Endothelial cell (in vitro differentiated cells): ENCODE data around the gene C1QL1. TPM values are rescaled to one million over a fixed set of nuclear protein-coding genes. Genes with fewer than 3 reads are reported as not detected.

Experiments
- DNase-seq: peaks from one replicate; pipeline ENCODE4 v3.0.0; 2021; ENCODE audit warnings: low spot score
- H3K27ac Mint-ChIP-seq: one replicate; pipeline ENCODE4 v1.8.0; 2021; ENCODE audit warnings: mixed read lengths, inconsistent platforms; ENCODE audit not compliant: unreplicated experiment
- H3K27me3 Mint-ChIP-seq: one replicate; pipeline ENCODE4 v1.8.0; 2021; ENCODE audit warnings: mild to moderate bottlenecking, moderate library complexity, mixed read lengths, inconsistent platforms; ENCODE audit not compliant: unreplicated experiment
- H3K36me3 Mint-ChIP-seq: one replicate; pipeline ENCODE4 v1.8.0; 2021; ENCODE audit warnings: mild to moderate bottlenecking, low read depth, mixed read lengths, inconsistent platforms; ENCODE audit not compliant: unreplicated experiment
- H3K4me1 Mint-ChIP-seq: one replicate; pipeline ENCODE4 v1.8.0; 2021; ENCODE audit warnings: mild to moderate bottlenecking, mixed read lengths, inconsistent platforms; ENCODE audit not compliant: unreplicated experiment
- H3K4me3 Mint-ChIP-seq: one replicate; pipeline ENCODE4 v1.8.0; 2021; ENCODE audit warnings: mild to moderate bottlenecking, mixed read lengths, inconsistent platforms; ENCODE audit not compliant: unreplicated experiment
- H3K9me3 Mint-ChIP-seq: one replicate; pipeline ENCODE4 v1.8.0; 2021; ENCODE audit warnings: mixed read lengths, inconsistent platforms; ENCODE audit not compliant: unreplicated experiment
- CTCF ChIP-seq: fragments of 200-600 bp; sonication (generic); IDR thresholded peaks from one replicate; pipeline ENCODE4 v1.5.0; 2021; ENCODE audit warnings: antibody characterized with exemption; ENCODE audit not compliant: unreplicated experiment
- total RNA-seq: library from RNA; stranded (reverse); fragmentation: NEBNext Ultra II Directional; extraction: Animal tissue kit (Norgen Biotek cat#: 25700); gene quantifications from one replicate; pipeline ENCODE4 v1.2.1, GENCODE V29; 2021; ENCODE audit not compliant: unreplicated experiment

Gene C1QL1
- total RNA-seq, 1 donor from 2014 or later: not detected

- H3K27me3 Mint-ChIP-seq: peaks cover 7% of the 10 kb centered on the region
- DNase-seq: peak; percentile 76
- no peak overlapping the region for H3K4me3 Mint-ChIP-seq
- no peaks in the 10 kb centered on the region for H3K36me3 Mint-ChIP-seq
- no peak overlapping the region for H3K27ac Mint-ChIP-seq
- peak; percentile 53 for TF ChIP-seq CTCF
- H3K4me1 Mint-ChIP-seq: no peaks in the 10 kb centered on the region
- H3K9me3 Mint-ChIP-seq: no peaks in the 10 kb centered on the region
Observed at GRCh38 chr17:44919885-44920564, 48.1 kb downstream of the C1QL1 start.

GRCh38 chr17:44919411-44919810 lies 48.7 kb downstream of the C1QL1 start:
- TF ChIP-seq CTCF: no peak
- H3K27me3 Mint-ChIP-seq: peaks cover 7% of the 10 kb centered on the region
- no peaks in the 10 kb centered on the region for H3K9me3 Mint-ChIP-seq
- no peak overlapping the region for H3K4me3 Mint-ChIP-seq
- no peaks in the 10 kb centered on the region for H3K4me1 Mint-ChIP-seq
- no peaks in the 10 kb centered on the region for H3K36me3 Mint-ChIP-seq
- no peak for DNase-seq
- no peak overlapping the region for H3K27ac Mint-ChIP-seq

- peaks cover 10% of the 10 kb centered on the region for H3K27me3 Mint-ChIP-seq
- peaks cover 5% of the 10 kb centered on the region for H3K4me1 Mint-ChIP-seq
- no peak overlapping the region for H3K27ac Mint-ChIP-seq
- no peaks in the 10 kb centered on the region for H3K9me3 Mint-ChIP-seq
- no peak for TF ChIP-seq CTCF
- no peak for DNase-seq
- no peak overlapping the region for H3K4me3 Mint-ChIP-seq
- H3K36me3 Mint-ChIP-seq: peaks cover 4% of the 10 kb centered on the region
Observed at GRCh38 chr17:44918006-44918405, 50.1 kb downstream of the C1QL1 start.

GRCh38 chr17:44917456-44917855 lies 50.6 kb downstream of the C1QL1 start:
- Mint-ChIP-seq H3K36me3 (peaks cover 4% of the 10 kb centered on the region), H3K4me3 (no peak overlapping the region), H3K27me3 (peaks cover 11% of the 10 kb centered on the region), H3K27ac (no peak overlapping the region), H3K4me1 (peaks cover 7% of the 10 kb centered on the region), H3K9me3 (no peaks in the 10 kb centered on the region)
- no peak for TF ChIP-seq CTCF
- no peak for DNase-seq

- no peak for TF ChIP-seq CTCF
- Mint-ChIP-seq H3K27ac (no peak overlapping the region), H3K4me1 (peaks cover 9% of the 10 kb centered on the region), H3K27me3 (peaks cover 10% of the 10 kb centered on the region), H3K4me3 (no peak overlapping the region), H3K9me3 (no peaks in the 10 kb centered on the region), H3K36me3 (peaks cover 4% of the 10 kb centered on the region)
- no peak for DNase-seq
Observed at GRCh38 chr17:44916781-44917241, 51.3 kb downstream of the C1QL1 start.
